ENCODE data around the gene KNDC1. TPM values are rescaled to one million over a fixed set of nuclear protein-coding genes. Genes with fewer than 3 reads are reported as not detected.
A peak's percentile ranks its signal among the peaks of the same experiment; 100 is the strongest.

The KNDC1 gene
- polyA plus RNA-seq, 1 donor from 2014 or later, result 4.3 TPM

DNA sequence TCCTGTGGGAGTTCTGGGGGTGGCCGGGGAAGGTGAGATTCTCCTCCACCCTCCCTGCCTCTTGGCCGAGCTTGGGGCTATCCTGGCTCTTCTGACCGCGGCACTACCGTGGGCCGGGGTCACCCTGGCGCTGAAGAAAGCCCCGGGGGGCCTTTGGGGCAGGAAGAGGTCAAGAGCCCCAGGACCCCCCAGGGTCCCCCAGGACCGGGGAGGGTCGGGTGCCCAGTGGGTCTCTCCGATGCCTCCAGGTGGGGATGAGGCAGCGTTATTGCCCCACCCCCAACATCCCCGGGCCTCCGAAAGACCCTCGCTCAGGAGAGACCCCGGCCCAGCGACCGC, 439 bp upstream of the KNDC1 start:
- H2AFZ ChIP-seq (ENCODE audit: low read depth, low read length), result no peak overlapping the region
- no peaks in the 10 kb centered on the region for H3F3A ChIP-seq (ENCODE audit: insufficient read depth, low read length, poor library complexity, severe bottlenecking)
- H3K4me2 ChIP-seq (ENCODE audit: low read length), result no peak overlapping the region
- peak overlapping the region; percentile 42 for H3K4me3 ChIP-seq (ENCODE audit: low read length)
- H3K9me2 ChIP-seq (ENCODE audit: insufficient read depth, low read length), result no peaks in the 10 kb centered on the region
- no peaks in the 10 kb centered on the region for H3K9me3 ChIP-seq (ENCODE audit: low read length)
- H3K79me2 ChIP-seq (replicated peaks; ENCODE audit: insufficient read depth, low read length), result no peaks in the 10 kb centered on the region
- H4K20me1 ChIP-seq (ENCODE audit: insufficient read depth), result no peaks in the 10 kb centered on the region
- no peak overlapping the region for H3K9ac ChIP-seq (ENCODE audit: low read length)
- H3K27ac ChIP-seq (ENCODE audit: low read length), result no peak overlapping the region
- TF ChIP-seq RAD21 (conservative IDR thresholded peaks at IDR 0.05) (no peak), MXI1 (conservative IDR thresholded peaks at IDR 0.05; ENCODE audit: poor library complexity, severe bottlenecking) (no peak), SMC3 (conservative IDR thresholded peaks at IDR 0.05; ENCODE audit: poor library complexity) (no peak), TAF1 (IDR thresholded peaks at IDR 0.05; ENCODE audit: low read depth) (no peak), POLR2AphosphoS5 (IDR thresholded peaks at IDR 0.05) (no peak), EP300 (conservative IDR thresholded peaks at IDR 0.05; ENCODE audit: poor library complexity, severe bottlenecking) (no peak)
- TF ChIP-seq, protein P1, sequence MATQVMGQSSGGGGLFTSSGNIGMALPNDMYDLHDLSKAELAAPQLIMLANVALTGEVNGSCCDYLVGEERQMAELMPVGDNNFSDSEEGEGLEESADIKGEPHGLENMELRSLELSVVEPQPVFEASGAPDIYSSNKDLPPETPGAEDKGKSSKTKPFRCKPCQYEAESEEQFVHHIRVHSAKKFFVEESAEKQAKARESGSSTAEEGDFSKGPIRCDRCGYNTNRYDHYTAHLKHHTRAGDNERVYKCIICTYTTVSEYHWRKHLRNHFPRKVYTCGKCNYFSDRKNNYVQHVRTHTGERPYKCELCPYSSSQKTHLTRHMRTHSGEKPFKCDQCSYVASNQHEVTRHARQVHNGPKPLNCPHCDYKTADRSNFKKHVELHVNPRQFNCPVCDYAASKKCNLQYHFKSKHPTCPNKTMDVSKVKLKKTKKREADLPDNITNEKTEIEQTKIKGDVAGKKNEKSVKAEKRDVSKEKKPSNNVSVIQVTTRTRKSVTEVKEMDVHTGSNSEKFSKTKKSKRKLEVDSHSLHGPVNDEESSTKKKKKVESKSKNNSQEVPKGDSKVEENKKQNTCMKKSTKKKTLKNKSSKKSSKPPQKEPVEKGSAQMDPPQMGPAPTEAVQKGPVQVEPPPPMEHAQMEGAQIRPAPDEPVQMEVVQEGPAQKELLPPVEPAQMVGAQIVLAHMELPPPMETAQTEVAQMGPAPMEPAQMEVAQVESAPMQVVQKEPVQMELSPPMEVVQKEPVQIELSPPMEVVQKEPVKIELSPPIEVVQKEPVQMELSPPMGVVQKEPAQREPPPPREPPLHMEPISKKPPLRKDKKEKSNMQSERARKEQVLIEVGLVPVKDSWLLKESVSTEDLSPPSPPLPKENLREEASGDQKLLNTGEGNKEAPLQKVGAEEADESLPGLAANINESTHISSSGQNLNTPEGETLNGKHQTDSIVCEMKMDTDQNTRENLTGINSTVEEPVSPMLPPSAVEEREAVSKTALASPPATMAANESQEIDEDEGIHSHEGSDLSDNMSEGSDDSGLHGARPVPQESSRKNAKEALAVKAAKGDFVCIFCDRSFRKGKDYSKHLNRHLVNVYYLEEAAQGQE (IDR thresholded peaks at IDR 0.05; ENCODE audit: borderline replicate concordance), result no peak
- TF ChIP-seq, protein P2, sequence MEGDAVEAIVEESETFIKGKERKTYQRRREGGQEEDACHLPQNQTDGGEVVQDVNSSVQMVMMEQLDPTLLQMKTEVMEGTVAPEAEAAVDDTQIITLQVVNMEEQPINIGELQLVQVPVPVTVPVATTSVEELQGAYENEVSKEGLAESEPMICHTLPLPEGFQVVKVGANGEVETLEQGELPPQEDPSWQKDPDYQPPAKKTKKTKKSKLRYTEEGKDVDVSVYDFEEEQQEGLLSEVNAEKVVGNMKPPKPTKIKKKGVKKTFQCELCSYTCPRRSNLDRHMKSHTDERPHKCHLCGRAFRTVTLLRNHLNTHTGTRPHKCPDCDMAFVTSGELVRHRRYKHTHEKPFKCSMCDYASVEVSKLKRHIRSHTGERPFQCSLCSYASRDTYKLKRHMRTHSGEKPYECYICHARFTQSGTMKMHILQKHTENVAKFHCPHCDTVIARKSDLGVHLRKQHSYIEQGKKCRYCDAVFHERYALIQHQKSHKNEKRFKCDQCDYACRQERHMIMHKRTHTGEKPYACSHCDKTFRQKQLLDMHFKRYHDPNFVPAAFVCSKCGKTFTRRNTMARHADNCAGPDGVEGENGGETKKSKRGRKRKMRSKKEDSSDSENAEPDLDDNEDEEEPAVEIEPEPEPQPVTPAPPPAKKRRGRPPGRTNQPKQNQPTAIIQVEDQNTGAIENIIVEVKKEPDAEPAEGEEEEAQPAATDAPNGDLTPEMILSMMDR (IDR thresholded peaks at IDR 0.05; ENCODE audit: poor library complexity, severe bottlenecking), result no peak
- no peaks in the 10 kb centered on the region for H3K36me3 ChIP-seq (ENCODE audit: insufficient read depth, low read length)
- H3K27me3 ChIP-seq (ENCODE audit: insufficient read depth, low read depth, low read length), result no peaks in the 10 kb centered on the region

DNA sequence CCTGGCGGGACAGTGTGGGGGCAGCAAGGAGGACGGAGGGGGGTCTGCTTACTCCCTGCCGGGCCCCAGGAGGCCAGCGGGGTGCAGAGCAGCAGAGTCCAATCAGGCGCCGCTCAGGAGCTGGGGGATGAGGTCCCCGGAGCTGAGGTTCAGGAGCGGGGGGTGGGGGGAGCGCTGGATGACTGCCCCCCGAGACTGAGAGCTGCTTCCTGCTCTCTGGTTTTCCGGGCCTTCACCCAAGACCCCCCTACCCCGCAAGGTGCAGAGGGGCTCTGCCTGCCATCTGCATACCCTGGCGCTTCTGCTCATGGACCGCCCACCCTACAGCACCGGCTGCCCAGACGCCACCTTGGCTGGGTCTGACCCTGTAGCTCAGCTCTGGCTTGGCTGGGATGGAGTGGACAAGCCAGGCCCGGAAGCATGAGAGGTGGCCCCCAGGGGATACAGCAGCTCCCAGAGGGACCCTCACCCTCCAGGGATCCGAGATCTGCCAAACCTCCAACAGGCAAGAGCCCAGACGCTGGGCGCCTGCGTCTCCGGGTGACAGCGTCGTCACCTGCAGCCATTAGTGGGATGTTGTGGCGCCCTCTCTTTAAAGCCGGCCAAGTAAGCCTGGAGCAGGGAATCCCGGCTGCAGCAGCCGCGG, 930 bp downstream of the KNDC1 start:
- Histone ChIP-seq H3K9me3 (ENCODE audit: low read length) (no peaks in the 10 kb centered on the region), H3K9me2 (ENCODE audit: insufficient read depth, low read length) (no peaks in the 10 kb centered on the region), H4K20me1 (ENCODE audit: insufficient read depth) (no peaks in the 10 kb centered on the region), H3K79me2 (replicated peaks; ENCODE audit: insufficient read depth, low read length) (no peaks in the 10 kb centered on the region), H3K27ac (ENCODE audit: low read length) (no peak overlapping the region), H3F3A (ENCODE audit: insufficient read depth, low read length, poor library complexity, severe bottlenecking) (no peaks in the 10 kb centered on the region), H3K4me3 (ENCODE audit: low read length) (peak overlapping the region; percentile 91), H3K36me3 (ENCODE audit: insufficient read depth, low read length) (no peaks in the 10 kb centered on the region), H3K27me3 (ENCODE audit: insufficient read depth, low read depth, low read length) (no peaks in the 10 kb centered on the region), H2AFZ (ENCODE audit: low read depth, low read length) (peak overlapping the region; percentile 56), H3K9ac (ENCODE audit: low read length) (peak overlapping the region; percentile 73), H3K4me2 (ENCODE audit: low read length) (peak overlapping the region; percentile 73)
- TF ChIP-seq POLR2AphosphoS5 (IDR thresholded peaks at IDR 0.05) (peak; percentile 12), EP300 (conservative IDR thresholded peaks at IDR 0.05; ENCODE audit: poor library complexity, severe bottlenecking) (no peak)
